Fibroblast of lung (primary cell): ENCODE results near the gene KPNA1. TPM values are rescaled to one million over a fixed set of nuclear protein-coding genes. Genes with fewer than 3 reads are reported as not detected.
A peak's percentile ranks its signal among the peaks of the same experiment; 100 is the strongest.

ENCODE experiments used
- DNase-seq, 2 donors: peaks; one replicate each; pipeline versions ENCODE4 v3.0.0 to v3.0.0-alpha.2; 2010; ENCODE audit warnings: low read depth in 2 of 2
- H2AFZ ChIP-seq: 2 replicates; pipeline ENCODE4 v1.5.1; 2012; ENCODE audit warnings: low read length, control low read depth, inconsistent platforms
- H3K27ac ChIP-seq: 2 replicates; pipeline ENCODE4 v1.5.1; 2011; ENCODE audit warnings: low read length, control low read depth; ENCODE audit not compliant: insufficient read depth
- H3K27me3 ChIP-seq: 2 replicates; pipeline ENCODE4 v1.5.1; 2011; ENCODE audit warnings: mild to moderate bottlenecking, low read length; ENCODE audit not compliant: control insufficient read depth, insufficient read depth
- H3K36me3 ChIP-seq: 2 replicates; pipeline ENCODE4 v1.5.1; 2011; ENCODE audit warnings: low read length; ENCODE audit not compliant: control insufficient read depth, insufficient read depth
- H3K4me1 ChIP-seq: 2 replicates; pipeline ENCODE4 v1.5.1; 2011; ENCODE audit warnings: low read length; ENCODE audit not compliant: control insufficient read depth, insufficient read depth; ENCODE audit errors: extremely low read depth
- H3K4me2 ChIP-seq: 2 replicates; pipeline ENCODE4 v1.5.1; 2011; ENCODE audit warnings: low read length, control low read depth; ENCODE audit not compliant: insufficient read depth; ENCODE audit errors: extremely low read depth
- H3K4me3 ChIP-seq, 4 experiments: fragments of 200-600 bp in 1 of 4; sonication (generic) in 1 of 4; replicated peaks in 1 of 4; 2 replicates each; pipeline ENCODE4 v1.5.1; 2011 to 2016; ENCODE audit warnings: low read length in 4 of 4, low read depth in 3 of 4, mild to moderate bottlenecking in 3 of 4, control low read depth in 2 of 4, inconsistent platforms in 1 of 4, mixed read lengths in 1 of 4; ENCODE audit not compliant: insufficient read depth in 1 of 4; ENCODE audit errors: control extremely low read depth in 1 of 4
- H3K79me2 ChIP-seq: 2 replicates; pipeline ENCODE4 v1.5.1; 2012; ENCODE audit warnings: mild to moderate bottlenecking, low read length, inconsistent platforms; ENCODE audit not compliant: control insufficient read depth, insufficient read depth
- H3K9ac ChIP-seq: 2 replicates; pipeline ENCODE4 v1.5.1; 2011; ENCODE audit warnings: mild to moderate bottlenecking, low read length, control low read depth; ENCODE audit not compliant: insufficient read depth
- H3K9me3 ChIP-seq: 2 replicates; pipeline ENCODE4 v1.5.1; 2012; ENCODE audit warnings: low read depth, low read length; ENCODE audit not compliant: control insufficient read depth, insufficient read depth
- H4K20me1 ChIP-seq: 2 replicates; pipeline ENCODE4 v1.5.1; 2011; ENCODE audit warnings: low read length; ENCODE audit not compliant: control insufficient read depth, insufficient read depth; ENCODE audit errors: extremely low read depth
- EZH2 ChIP-seq: IDR thresholded peaks from 2 replicates; pipeline ENCODE4 v1.5.1; 2012; ENCODE audit warnings: low read length, control low read depth, mild to moderate bottlenecking; ENCODE audit errors: missing control alignments
- polyA plus RNA-seq, 2 donors: library from polyadenylated mRNA; depleted of rRNA in 1 of 2; stranded (reverse) in 1 of 2; unstranded in 1 of 2; fragments of >200 nt; gene quantifications; 2 replicates each; pipeline ENCODE4 v1.2.1, GENCODE V29; 2011 to 2012; ENCODE audit warnings: missing spikeins in 1 of 2
- total RNA-seq: library from RNA; depleted of rRNA; stranded (reverse); fragments of >200 nt; gene quantifications from 2 replicates; pipeline ENCODE4 v1.2.1, GENCODE V29; 2014
- TF ChIP-seq, protein P1 (sequence below), 2 donors: IDR thresholded peaks in 1 of 2; conservative IDR thresholded peaks in 1 of 2; 1 replicate in 1 of 2; 2 replicates in 1 of 2; pipeline ENCODE4 v1.5.1; 2011 to 2012; ENCODE audit warnings: low read length in 2 of 2, control low read depth in 1 of 2, inconsistent platforms in 1 of 2, low read depth in 1 of 2, mild to moderate bottlenecking in 1 of 2

KPNA1 gene
- total and polyA plus RNA-seq, 2 donors (not counting 1 experiment from before 2014, with no cell fraction given): 23.9 to 56.0 TPM

DNA sequence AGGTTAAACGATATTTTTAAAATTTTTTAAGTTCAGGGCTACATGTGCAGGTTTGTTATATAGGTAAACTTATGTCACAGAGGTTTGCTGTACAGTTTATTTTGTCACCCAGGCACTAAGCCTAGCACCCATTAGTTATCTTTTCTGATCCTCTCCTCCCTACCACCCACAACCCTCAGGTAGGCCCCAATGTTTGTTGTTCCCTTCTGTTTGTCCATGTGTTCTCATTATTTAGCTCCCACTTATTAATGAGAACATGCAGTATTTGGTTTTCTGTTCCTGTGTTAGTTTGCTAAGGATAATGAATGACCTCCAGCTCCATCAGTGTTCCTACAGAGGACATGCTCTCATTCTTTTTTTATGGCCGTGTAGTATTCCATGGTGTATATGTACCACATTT, 115.8 kb downstream of the KPNA1 start:
- no peaks in the 10 kb centered on the region for H3K79me2 ChIP-seq
- no peak for DNase-seq

DNA sequence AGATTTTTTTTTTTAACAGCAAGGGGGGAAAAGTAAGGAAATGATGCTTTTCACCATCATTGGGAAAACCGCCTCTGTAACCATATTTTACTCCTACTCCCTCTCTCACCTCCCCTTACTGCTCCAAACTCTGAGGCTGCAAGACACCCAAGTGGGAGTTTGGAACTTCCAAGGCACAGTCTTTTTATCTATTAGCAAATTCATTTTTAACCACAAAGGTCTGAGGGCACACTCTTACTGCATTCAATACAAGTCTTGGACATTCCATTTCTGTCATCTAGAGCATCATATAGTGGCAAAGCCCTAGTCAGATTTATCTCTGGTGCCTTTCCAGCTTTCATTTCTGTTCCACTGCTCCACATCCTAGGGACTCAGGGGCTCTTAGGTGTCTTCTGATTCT, 117.5 kb downstream of the KPNA1 start:
- peak in 1 of 2 donors; percentile 57 for DNase-seq
- TF ChIP-seq, protein P1, sequence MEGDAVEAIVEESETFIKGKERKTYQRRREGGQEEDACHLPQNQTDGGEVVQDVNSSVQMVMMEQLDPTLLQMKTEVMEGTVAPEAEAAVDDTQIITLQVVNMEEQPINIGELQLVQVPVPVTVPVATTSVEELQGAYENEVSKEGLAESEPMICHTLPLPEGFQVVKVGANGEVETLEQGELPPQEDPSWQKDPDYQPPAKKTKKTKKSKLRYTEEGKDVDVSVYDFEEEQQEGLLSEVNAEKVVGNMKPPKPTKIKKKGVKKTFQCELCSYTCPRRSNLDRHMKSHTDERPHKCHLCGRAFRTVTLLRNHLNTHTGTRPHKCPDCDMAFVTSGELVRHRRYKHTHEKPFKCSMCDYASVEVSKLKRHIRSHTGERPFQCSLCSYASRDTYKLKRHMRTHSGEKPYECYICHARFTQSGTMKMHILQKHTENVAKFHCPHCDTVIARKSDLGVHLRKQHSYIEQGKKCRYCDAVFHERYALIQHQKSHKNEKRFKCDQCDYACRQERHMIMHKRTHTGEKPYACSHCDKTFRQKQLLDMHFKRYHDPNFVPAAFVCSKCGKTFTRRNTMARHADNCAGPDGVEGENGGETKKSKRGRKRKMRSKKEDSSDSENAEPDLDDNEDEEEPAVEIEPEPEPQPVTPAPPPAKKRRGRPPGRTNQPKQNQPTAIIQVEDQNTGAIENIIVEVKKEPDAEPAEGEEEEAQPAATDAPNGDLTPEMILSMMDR (conservative IDR thresholded peaks at IDR 0.05 in 1 of 2, IDR thresholded peaks at IDR 0.05 in 1 of 2; ENCODE audit: low read depth in 1 of 2, low read length in 2 of 2): no peak
- no peak for TF ChIP-seq EZH2
- Histone ChIP-seq H3K9me3 (no peaks in the 10 kb centered on the region), H3K79me2 (no peaks in the 10 kb centered on the region), H4K20me1 (no peaks in the 10 kb centered on the region), H2AFZ (no peak overlapping the region), H3K36me3 (no peaks in the 10 kb centered on the region), H3K27me3 (no peaks in the 10 kb centered on the region), H3K4me3 (no peak overlapping the region), H3K27ac (no peak overlapping the region), H3K4me2 (no peak overlapping the region), H3K9ac (no peak overlapping the region), H3K4me1 (no peaks in the 10 kb centered on the region)

More for the DNA sequence above, 115.8 kb downstream of the KPNA1 start:
- H3K4me3 ChIP-seq: no peak overlapping the region
- H3K27ac ChIP-seq: no peak overlapping the region
- no peaks in the 10 kb centered on the region for H3K4me1 ChIP-seq
- TF ChIP-seq EZH2: no peak
- TF ChIP-seq, protein P1 (conservative IDR thresholded peaks at IDR 0.05 in 1 of 2, IDR thresholded peaks at IDR 0.05 in 1 of 2; ENCODE audit: low read depth in 1 of 2, low read length in 2 of 2): no peak
- H4K20me1 ChIP-seq: no peaks in the 10 kb centered on the region
- H3K9me3 ChIP-seq: no peaks in the 10 kb centered on the region
- H3K4me2 ChIP-seq: no peak overlapping the region
- no peak overlapping the region for H2AFZ ChIP-seq
- H3K27me3 ChIP-seq: no peaks in the 10 kb centered on the region
- no peak overlapping the region for H3K9ac ChIP-seq
- H3K36me3 ChIP-seq: no peaks in the 10 kb centered on the region

DNA sequence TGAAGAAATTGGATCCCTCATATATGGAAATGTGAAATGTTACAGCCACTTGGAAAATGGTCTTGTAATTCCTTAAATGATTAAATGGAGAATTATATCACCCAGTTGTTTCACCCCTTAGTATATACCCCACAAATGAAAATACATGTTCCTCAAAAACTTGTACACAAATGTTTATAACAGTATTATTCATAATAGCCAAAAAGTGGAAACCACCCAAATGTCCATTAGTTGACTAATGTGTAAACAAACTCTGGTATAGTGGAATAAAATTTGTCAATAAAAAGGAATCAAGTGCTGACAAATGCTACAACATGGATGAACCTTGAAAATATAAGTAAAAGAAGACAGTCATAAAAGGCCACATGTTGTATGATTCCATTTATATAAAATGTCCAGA, 118.2 kb downstream of the KPNA1 start:
- H3K79me2 ChIP-seq: no peaks in the 10 kb centered on the region
- no peaks in the 10 kb centered on the region for H3K9me3 ChIP-seq
- H2AFZ ChIP-seq: no peak overlapping the region
- H4K20me1 ChIP-seq: no peaks in the 10 kb centered on the region
- H3K36me3 ChIP-seq: no peaks in the 10 kb centered on the region
- no peak overlapping the region for H3K4me2 ChIP-seq
- no peak overlapping the region for H3K9ac ChIP-seq
- no peak for DNase-seq
- no peak overlapping the region for H3K27ac ChIP-seq
- no peaks in the 10 kb centered on the region for H3K27me3 ChIP-seq
- TF ChIP-seq, protein P1 (conservative IDR thresholded peaks at IDR 0.05 in 1 of 2, IDR thresholded peaks at IDR 0.05 in 1 of 2; ENCODE audit: low read depth in 1 of 2, low read length in 2 of 2): no peak
- no peak for TF ChIP-seq EZH2
- no peaks in the 10 kb centered on the region for H3K4me1 ChIP-seq
- no peak overlapping the region for H3K4me3 ChIP-seq
